Sigmoid colon (tissue), 4 donors: Measurements from ENCODE around the gene OR2T5.

Experiments used
- CTCF ChIP-seq, 4 experiments: fragments of 450-650 bp in 3 of 4; fragments of 200-600 bp in 1 of 4; IDR thresholded peaks; one replicate each; pipeline ENCODE4 v1.5.1; 2016 to 2019; ENCODE audit warnings: antibody characterized with exemption in 4 of 4, mild to moderate bottlenecking in 3 of 4, moderate library complexity in 2 of 4
- EP300 ChIP-seq, 4 donors: sonication (generic); formaldehyde crosslinking; IDR thresholded peaks; one replicate each; pipeline ENCODE4 v1.6.1; 2017; ENCODE audit warnings: antibody characterized with exemption in 4 of 4
- POLR2A ChIP-seq, 2 donors: fragments of 450-650 bp; IDR thresholded peaks; one replicate each; pipeline ENCODE4 v1.6.1; 2016; ENCODE audit warnings: antibody characterized with exemption in 2 of 2, mild to moderate bottlenecking in 2 of 2, moderate library complexity in 2 of 2
- POLR2AphosphoS5 ChIP-seq, 4 donors: sonication (generic); formaldehyde crosslinking; IDR thresholded peaks; one replicate each; pipeline ENCODE4 v1.6.1; 2017; ENCODE audit warnings: antibody characterized with exemption in 4 of 4

DNA sequence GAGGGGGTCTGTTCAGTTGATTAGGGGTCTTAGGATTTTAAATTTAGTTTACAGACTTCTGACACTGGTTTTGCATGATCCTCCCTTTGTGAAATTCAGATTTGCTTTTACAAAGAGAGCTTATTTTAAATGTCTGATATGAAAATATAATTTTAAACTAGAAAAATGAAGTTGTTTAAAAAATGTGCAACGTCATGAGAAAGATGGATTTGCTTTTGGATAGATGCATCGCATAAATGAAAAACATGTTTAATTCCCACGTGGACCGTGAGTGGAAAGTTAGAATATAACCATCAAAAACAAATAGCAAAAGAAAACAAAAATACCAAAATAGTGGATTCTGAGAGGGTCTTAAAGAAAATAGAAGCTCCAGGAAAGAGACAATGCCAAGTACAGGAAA, 17.2 kb upstream of the OR2T5 start:
- no peak for TF ChIP-seq CTCF (IDR thresholded peaks at IDR 0.05)
- no peak for TF ChIP-seq POLR2AphosphoS5 (IDR thresholded peaks at IDR 0.05)
- TF ChIP-seq POLR2A (IDR thresholded peaks at IDR 0.05): no peak
- no peak for TF ChIP-seq EP300 (IDR thresholded peaks at IDR 0.05)
